NB4 (cell line): Measurements from ENCODE around the gene PCNX2.
"Not testable (repeated sequence)": the region's sequence is repeated elsewhere in the genome, so short reads cannot be mapped to it uniquely, and the experiment has no call there.

Experiments used
- DNase-seq: peaks from one replicate; pipeline ENCODE4 v3.0.0; 2010; ENCODE audit warnings: low read depth
- H3K4me3 ChIP-seq: one replicate; pipeline ENCODE4 v1.5.1; 2011; ENCODE audit warnings: mild to moderate bottlenecking, low read depth, low read length, moderate library complexity
- MAX ChIP-seq: IDR thresholded peaks from 2 replicates; pipeline ENCODE4 v1.6.1; 2011; ENCODE audit warnings: low read depth, low read length
- MYC ChIP-seq: IDR thresholded peaks from 2 replicates; pipeline ENCODE4 v1.6.1; 2011; ENCODE audit warnings: low read depth, low read length
- POLR2A ChIP-seq: IDR thresholded peaks from 2 replicates; pipeline ENCODE4 v1.6.1; 2011; ENCODE audit warnings: mild to moderate bottlenecking; ENCODE audit not compliant: insufficient read length; ENCODE audit errors: extremely low read depth
- TF ChIP-seq, protein P1 (sequence below): IDR thresholded peaks from one replicate; pipeline ENCODE4 v1.5.1; 2012; ENCODE audit warnings: low read depth, low read length

The PCNX2 gene

DNA sequence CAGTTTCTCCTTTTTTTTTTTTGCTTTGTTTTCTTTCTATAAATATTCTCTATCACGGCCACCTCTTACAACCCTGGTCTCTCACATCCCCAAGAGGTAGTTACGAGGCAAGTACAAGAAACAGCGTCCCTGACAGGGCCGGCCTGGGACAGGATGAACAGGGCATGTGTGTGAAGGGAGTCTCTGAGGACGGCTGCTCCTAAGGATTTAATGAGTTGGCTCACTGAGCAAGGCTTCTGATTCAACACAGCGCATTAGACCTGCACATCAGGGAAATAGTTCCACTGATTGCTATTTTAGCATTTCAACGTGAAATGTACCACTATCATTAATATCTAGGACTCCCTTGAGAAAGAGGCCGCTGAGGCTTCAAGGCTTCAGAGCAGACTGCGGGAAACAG is 291.1 kb downstream of the PCNX2 start:
- TF ChIP-seq MAX (no peak), MYC (no peak), POLR2A (no peak)
- TF ChIP-seq, protein P1, sequence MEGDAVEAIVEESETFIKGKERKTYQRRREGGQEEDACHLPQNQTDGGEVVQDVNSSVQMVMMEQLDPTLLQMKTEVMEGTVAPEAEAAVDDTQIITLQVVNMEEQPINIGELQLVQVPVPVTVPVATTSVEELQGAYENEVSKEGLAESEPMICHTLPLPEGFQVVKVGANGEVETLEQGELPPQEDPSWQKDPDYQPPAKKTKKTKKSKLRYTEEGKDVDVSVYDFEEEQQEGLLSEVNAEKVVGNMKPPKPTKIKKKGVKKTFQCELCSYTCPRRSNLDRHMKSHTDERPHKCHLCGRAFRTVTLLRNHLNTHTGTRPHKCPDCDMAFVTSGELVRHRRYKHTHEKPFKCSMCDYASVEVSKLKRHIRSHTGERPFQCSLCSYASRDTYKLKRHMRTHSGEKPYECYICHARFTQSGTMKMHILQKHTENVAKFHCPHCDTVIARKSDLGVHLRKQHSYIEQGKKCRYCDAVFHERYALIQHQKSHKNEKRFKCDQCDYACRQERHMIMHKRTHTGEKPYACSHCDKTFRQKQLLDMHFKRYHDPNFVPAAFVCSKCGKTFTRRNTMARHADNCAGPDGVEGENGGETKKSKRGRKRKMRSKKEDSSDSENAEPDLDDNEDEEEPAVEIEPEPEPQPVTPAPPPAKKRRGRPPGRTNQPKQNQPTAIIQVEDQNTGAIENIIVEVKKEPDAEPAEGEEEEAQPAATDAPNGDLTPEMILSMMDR: no peak
- H3K4me3 ChIP-seq: no peak overlapping the region
- DNase-seq: no peak

DNA sequence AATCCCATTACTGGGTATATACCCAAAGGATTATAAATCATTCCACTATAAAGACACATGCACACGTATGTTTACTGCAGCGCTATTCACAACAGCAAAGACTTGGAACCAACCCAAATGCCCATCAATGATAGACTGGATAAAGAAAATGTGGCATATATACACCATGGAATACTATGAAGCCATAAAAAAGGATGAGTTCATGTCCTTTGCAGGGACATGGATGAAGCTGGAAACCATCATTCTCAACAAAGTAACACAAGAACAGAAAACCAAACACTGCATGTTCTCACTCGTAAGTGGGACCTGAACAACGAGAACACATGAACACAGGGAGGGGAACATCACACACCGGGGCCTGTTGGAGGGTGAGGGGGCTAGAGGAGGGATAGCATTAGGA is 291.9 kb downstream of the PCNX2 start:
- not testable (repeated sequence) for DNase-seq, H3K4me3 ChIP-seq

DNA sequence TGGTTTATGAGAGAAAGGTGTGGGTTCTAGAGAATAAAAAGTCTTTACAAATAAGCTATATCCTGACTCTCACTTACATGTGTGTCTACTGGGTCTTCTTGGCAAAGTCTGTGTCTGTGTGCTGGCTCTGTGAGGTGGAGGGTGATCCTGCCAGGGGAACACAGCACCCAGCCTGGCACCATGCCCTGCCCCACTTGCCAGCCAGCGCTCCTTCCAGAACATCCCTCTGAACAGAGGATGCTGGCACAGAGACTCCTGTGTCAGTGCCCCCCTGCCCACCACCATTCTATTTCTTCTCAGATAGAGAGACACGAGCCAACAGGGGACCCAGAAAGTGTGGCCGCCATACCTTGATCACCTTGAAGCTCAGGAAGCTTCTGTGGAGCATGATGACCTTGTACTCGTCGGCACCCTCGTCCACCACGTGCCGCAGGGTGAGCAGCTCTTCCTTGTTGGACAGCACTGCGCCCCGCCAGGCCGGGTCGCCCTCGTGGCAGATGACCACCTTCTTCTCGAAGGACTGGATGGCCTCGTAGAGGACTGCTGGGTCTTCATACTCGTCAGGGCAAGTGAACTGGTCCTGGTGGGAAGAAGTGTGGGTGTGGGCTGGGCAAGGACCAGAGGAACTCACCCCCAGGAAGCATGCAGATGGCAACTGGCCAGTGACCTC is 295.4 kb downstream of the PCNX2 start:
- TF ChIP-seq MAX: no peak
- TF ChIP-seq, protein P1: no peak
- no peak for TF ChIP-seq POLR2A
- TF ChIP-seq MYC: no peak
- no peak for DNase-seq
- no peak overlapping the region for H3K4me3 ChIP-seq

DNA sequence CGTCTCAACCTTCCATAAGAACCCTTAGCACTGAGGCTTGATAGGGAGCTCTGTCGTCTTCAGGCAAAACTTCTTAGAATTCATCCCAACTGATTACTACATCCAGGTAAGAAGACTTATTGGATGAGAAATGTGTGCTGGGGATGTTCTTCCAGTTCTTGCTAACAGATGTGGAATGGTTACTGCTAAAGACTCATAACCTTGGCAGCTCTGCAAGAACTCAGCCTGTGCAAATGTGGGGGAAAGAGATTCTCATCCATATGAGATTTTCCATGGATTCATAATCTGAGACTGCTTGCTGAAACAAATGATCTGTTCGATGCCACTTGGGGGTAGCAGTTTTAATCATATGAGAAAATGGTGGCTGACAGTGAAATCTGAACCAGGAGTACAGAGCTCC is 296.9 kb downstream of the PCNX2 start:
- H3K4me3 ChIP-seq: no peak overlapping the region
- TF ChIP-seq POLR2A (no peak), MAX (no peak), MYC (no peak)
- TF ChIP-seq, protein P1: no peak
- DNase-seq: no peak

DNA sequence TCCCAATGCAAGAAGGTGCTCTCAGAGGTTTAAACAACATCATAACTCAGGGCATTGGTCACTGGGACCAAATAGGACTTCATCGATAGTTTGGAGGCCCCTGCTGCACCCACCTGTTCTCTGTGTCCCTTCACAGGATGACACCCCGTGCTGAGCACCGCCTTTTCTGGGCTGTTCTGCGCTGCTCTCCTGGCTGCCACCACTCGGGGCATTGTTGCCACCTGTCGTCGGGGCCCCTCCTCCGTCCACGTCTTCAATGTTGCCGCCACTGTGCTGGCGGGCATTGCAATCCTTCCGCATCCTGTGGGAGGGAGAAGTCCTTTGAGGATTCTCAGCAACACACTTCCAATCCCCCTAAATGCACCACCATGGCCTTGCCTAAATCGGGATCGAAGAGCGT is 297.4 kb downstream of the PCNX2 start:
- TF ChIP-seq MAX (no peak), POLR2A (no peak), MYC (no peak)
- TF ChIP-seq, protein P1: no peak
- DNase-seq: no peak

GRCh38 chr1:232996143-232996542 is 299.4 kb downstream of the PCNX2 start:
- no peak overlapping the region for H3K4me3 ChIP-seq
- DNase-seq: no peak
- TF ChIP-seq, protein P1: no peak
- TF ChIP-seq MYC: no peak
- no peak for TF ChIP-seq MAX
- TF ChIP-seq POLR2A: no peak

More for the DNA sequence above, 297.4 kb downstream of the PCNX2 start:
- H3K4me3 ChIP-seq: no peak overlapping the region
